ENCODE measurements around the gene PPP6R2. TPM values are rescaled to one million over a fixed set of nuclear protein-coding genes. Genes with fewer than 3 reads are reported as not detected.
A peak's percentile ranks its signal among the peaks of the same experiment; 100 is the strongest.

PPP6R2 gene
- polyA plus RNA-seq, 3 donors, result 9.1 to 74.5 (median 10.3) TPM

GRCh38 chr22:50315289-50316113 lies 27.6 kb upstream of the PPP6R2 start:
- TF ChIP-seq, protein P1, sequence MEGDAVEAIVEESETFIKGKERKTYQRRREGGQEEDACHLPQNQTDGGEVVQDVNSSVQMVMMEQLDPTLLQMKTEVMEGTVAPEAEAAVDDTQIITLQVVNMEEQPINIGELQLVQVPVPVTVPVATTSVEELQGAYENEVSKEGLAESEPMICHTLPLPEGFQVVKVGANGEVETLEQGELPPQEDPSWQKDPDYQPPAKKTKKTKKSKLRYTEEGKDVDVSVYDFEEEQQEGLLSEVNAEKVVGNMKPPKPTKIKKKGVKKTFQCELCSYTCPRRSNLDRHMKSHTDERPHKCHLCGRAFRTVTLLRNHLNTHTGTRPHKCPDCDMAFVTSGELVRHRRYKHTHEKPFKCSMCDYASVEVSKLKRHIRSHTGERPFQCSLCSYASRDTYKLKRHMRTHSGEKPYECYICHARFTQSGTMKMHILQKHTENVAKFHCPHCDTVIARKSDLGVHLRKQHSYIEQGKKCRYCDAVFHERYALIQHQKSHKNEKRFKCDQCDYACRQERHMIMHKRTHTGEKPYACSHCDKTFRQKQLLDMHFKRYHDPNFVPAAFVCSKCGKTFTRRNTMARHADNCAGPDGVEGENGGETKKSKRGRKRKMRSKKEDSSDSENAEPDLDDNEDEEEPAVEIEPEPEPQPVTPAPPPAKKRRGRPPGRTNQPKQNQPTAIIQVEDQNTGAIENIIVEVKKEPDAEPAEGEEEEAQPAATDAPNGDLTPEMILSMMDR (IDR thresholded peaks at IDR 0.05), result no peak
- Mint-ChIP-seq H3K27me3 (ENCODE audit: low read depth in 3 of 3) (peaks cover 3 to 6% (median 6%) of the 10 kb centered on the region in 3 donors), H3K4me1 (peaks cover 20% of the 10 kb centered on the region), H3K27ac (peak overlapping the region in 1 of 7 donors; percentile 67), H3K36me3 (peaks cover 2 to 5% of the 10 kb centered on the region in 2 donors), H3K9me3 (no peaks in the 10 kb centered on the region), H3K4me3 (peak overlapping the region; percentile 66 to 74)
- Histone ChIP-seq H3K27ac (ENCODE audit: low read depth in 1 of 2, low read length in 2 of 2) (peak overlapping the region in 1 of 2 donors; percentile 87), H3K9ac (ENCODE audit: insufficient read depth, low read length, poor library complexity, severe bottlenecking) (peak overlapping the region; percentile 66), H3K4me2 (replicated peaks; ENCODE audit: extremely low read depth, low read length, poor library complexity, severe bottlenecking) (peak overlapping the region; percentile 84), H4K20me1 (ENCODE audit: insufficient read depth, low read length) (no peaks in the 10 kb centered on the region), H3K4me3 (replicated peaks in 1 of 3; ENCODE audit: low read depth in 2 of 3, low read length in 3 of 3) (peak overlapping the region in 1 of 3 experiments; percentile 74), H3K27me3 (ENCODE audit: control insufficient read depth in 2 of 2, insufficient read depth in 2 of 2, low read length in 2 of 2) (no peaks in the 10 kb centered on the region), H3K9me3 (replicated peaks in 1 of 2; ENCODE audit: control insufficient read depth in 1 of 2, insufficient read depth in 1 of 2, low read length in 2 of 2) (no peaks in the 10 kb centered on the region), H3K36me3 (replicated peaks in 1 of 2; ENCODE audit: control insufficient read depth in 1 of 2, insufficient read depth in 2 of 2, low read length in 2 of 2) (peaks cover 0 to 4% of the 10 kb centered on the region in 2 donors), H3K4me1 (ENCODE audit: control insufficient read depth in 1 of 2, insufficient read depth in 2 of 2, low read length in 2 of 2) (peaks cover 22 to 25% of the 10 kb centered on the region in 2 donors), H2AFZ (ENCODE audit: insufficient read depth, low read depth, low read length, poor library complexity, severe bottlenecking) (peak overlapping the region; percentile 80), H3K79me2 (ENCODE audit: insufficient read depth, low read length) (peaks cover 11% of the 10 kb centered on the region)
- intact Hi-C loops (cut with micrococcal nuclease), result loop anchor here in 1 of 2 donors (2.0 kb wide), 1 partner anchor 13 kb away; no protein-coding TSS in a partner anchor
- WGBS (ENCODE audit: insufficient coverage), result 78% methylated on average over 13 of the region's 18 CpGs
- no peak for DNase-seq

DNA sequence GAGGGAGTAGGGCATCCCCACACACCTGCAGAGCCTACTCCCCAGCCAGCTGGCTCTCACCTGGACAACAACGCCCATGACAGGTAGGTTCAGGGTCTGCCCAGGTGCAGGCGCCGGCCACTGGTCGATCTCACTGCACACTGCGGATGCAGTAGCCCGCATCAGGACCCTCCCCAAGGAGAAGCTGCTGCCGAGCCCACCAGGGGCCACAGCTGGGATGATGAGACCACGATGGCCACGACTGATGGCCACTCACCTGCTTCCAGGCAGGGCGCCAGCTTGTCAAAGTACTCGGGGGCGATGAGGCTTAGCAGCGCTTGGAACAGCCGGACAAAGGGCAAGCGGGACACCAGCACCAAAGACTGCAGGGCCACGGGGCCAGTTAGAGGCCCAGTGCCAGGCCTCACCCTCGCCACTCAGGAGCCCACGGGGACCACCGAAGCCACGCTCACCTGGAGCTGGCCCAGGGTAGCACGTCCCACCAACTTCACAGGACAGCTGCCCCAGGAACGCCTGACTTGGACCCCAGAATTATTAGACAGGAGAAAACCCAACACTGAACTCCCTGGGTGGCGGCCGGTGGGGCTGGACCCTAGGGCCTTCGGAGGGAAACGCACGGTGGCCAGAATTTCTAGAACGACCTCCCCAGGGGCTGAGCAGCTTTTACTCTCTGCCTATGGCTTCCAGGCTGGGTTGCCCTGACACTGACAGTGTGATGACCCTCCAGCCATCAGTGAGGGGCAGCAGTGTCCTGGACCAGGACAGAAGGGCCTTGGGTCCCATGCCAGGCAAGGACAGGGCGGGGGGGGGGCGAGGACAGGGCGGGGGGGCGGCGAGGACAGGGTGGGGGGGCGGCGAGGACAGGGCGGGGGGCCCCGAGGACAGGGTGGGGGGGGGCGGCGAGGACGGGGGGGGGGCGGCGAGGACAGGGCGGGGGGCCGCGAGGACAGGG lies 26.7 kb upstream of the PPP6R2 start:
- Mint-ChIP-seq H3K36me3 (peaks cover 2 to 5% of the 10 kb centered on the region in 2 donors), H3K4me3 (no peak overlapping the region), H3K27ac (no peak overlapping the region), H3K9me3 (no peaks in the 10 kb centered on the region), H3K27me3 (ENCODE audit: low read depth in 3 of 3) (peaks cover 3 to 6% (median 5%) of the 10 kb centered on the region in 3 donors), H3K4me1 (peaks cover 20% of the 10 kb centered on the region)
- Histone ChIP-seq H3K79me2 (ENCODE audit: insufficient read depth, low read length) (peaks cover 11% of the 10 kb centered on the region), H3K27me3 (ENCODE audit: control insufficient read depth in 2 of 2, insufficient read depth in 2 of 2, low read length in 2 of 2) (no peaks in the 10 kb centered on the region), H3K4me3 (replicated peaks in 1 of 3; ENCODE audit: low read depth in 2 of 3, low read length in 3 of 3) (no peak overlapping the region), H4K20me1 (ENCODE audit: insufficient read depth, low read length) (no peaks in the 10 kb centered on the region), H3K4me1 (ENCODE audit: control insufficient read depth in 1 of 2, insufficient read depth in 2 of 2, low read length in 2 of 2) (peaks cover 22 to 25% of the 10 kb centered on the region in 2 donors), H3K9me3 (replicated peaks in 1 of 2; ENCODE audit: control insufficient read depth in 1 of 2, insufficient read depth in 1 of 2, low read length in 2 of 2) (no peaks in the 10 kb centered on the region), H3K4me2 (replicated peaks; ENCODE audit: extremely low read depth, low read length, poor library complexity, severe bottlenecking) (no peak overlapping the region), H3K36me3 (replicated peaks in 1 of 2; ENCODE audit: control insufficient read depth in 1 of 2, insufficient read depth in 2 of 2, low read length in 2 of 2) (peaks cover 0 to 4% of the 10 kb centered on the region in 2 donors), H2AFZ (ENCODE audit: insufficient read depth, low read depth, low read length, poor library complexity, severe bottlenecking) (no peak overlapping the region), H3K9ac (ENCODE audit: insufficient read depth, low read length, poor library complexity, severe bottlenecking) (no peak overlapping the region), H3K27ac (ENCODE audit: low read depth in 1 of 2, low read length in 2 of 2) (no peak overlapping the region)
- WGBS (ENCODE audit: insufficient coverage), result 94% methylated on average over 28 of the region's 45 CpGs
- TF ChIP-seq, protein P1 (IDR thresholded peaks at IDR 0.05), result no peak
- DNase-seq, result no peak
- intact Hi-C loops (cut with micrococcal nuclease), result loop anchor here in 1 of 2 donors (2.0 kb wide), 1 partner anchor 14 kb away; no protein-coding TSS in a partner anchor
